Stimulated activated CD4-positive, alpha-beta T cell treated with anti-CD3 and anti-CD28 coated beads, Interleukin-2, amount 100 ng/mL, for 4 hours (primary cell): ENCODE data around the gene CYP2F1.
"Not testable (repeated sequence)": the region's sequence is repeated elsewhere in the genome, so short reads cannot be mapped to it uniquely, and the experiment has no call there.

Experiments
- DNase-seq: peaks from one replicate; pipeline ENCODE4 v3.0.0-alpha.2; 2020; ENCODE audit warnings: low read depth

The CYP2F1 gene

DNA sequence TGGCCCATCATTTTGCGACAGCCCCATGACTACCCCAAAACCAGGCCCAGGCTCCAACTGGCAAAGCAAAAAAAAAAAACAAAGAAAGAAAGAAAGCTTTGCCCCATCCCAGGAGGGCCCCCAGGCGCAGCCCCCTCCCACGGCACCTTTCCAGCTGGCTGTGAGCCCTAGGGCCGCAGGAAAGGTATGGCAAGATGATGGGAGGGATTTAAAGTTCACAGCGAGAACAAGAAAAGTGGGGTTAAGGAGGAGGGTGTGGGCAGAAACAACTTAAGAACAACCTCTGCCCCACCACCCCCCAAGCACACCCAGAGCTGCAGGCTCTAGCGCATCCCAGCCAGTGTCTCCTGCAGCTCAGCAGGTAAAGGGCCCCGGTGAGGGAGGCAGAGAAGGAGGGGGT is at the start of gene CYP2F1:
Gene CYP2F1, plus strand, starts transcription at position 301 of the 400 bp plus-strand sequence. CDS start 1,757 bp downstream, outside the sequence.
- no peak for DNase-seq

- DNase-seq = no peak
These were observed 49.2 kb upstream of the CYP2F1 start for GRCh38 chr19:41064974-41065569.

- DNase-seq = no peak
These were observed 37.9 kb upstream of the CYP2F1 start for GRCh38 chr19:41076286-41076685.

- DNase-seq = no peak
These were observed 30.7 kb upstream of the CYP2F1 start for GRCh38 chr19:41083516-41083915.

GRCh38 chr19:41085748-41086415 is 28.4 kb upstream of the CYP2F1 start:
- no peak for DNase-seq

GRCh38 chr19:41088151-41088550 is 26.1 kb upstream of the CYP2F1 start, which contains the start of gene CYP2A13:
CYP2A13 (plus strand) TSS chr19:41088451; CDS start chr19:41088472, 21 bp downstream.
- no peak for DNase-seq

GRCh38 chr19:41089959-41090358 is 24.3 kb upstream of the CYP2F1 start:
- no peak for DNase-seq

DNA sequence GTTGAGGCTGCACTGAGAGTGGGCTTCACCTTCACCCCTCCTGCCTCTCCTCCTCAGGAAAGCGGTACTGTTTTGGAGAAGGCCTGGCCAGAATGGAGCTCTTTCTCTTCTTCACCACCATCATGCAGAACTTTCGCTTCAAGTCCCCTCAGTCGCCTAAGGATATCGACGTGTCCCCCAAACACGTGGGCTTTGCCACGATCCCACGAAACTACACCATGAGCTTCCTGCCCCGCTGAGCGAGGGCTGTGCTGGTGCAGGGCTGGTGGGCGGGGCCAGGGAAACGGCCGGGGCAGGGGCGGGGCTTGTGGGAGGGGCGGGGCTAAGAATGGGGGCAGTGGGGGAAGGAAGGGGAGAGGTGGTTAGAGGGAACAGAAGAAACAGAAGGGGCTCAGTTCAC is 18.5 kb upstream of the CYP2F1 start:
- no peak for DNase-seq

DNA sequence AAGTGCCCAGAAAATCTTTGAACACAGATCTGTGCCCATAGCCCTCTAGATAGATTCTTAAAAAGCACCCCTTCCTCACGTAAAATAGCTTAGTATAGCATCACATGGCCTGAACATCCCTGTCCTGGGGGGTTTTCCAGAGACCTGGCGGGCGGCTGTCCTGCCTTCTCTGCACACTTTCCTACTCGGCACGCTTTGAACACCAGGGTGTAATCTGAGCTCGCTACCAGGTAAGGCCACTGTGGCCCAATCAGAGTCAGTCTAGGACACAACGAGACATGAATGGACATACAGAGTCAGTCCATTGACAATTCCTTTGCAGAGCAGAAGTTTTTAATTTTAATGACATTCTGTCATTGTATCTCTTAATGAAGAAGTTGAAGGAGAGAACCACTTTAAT is 17.9 kb upstream of the CYP2F1 start:
- no peak for DNase-seq

DNA sequence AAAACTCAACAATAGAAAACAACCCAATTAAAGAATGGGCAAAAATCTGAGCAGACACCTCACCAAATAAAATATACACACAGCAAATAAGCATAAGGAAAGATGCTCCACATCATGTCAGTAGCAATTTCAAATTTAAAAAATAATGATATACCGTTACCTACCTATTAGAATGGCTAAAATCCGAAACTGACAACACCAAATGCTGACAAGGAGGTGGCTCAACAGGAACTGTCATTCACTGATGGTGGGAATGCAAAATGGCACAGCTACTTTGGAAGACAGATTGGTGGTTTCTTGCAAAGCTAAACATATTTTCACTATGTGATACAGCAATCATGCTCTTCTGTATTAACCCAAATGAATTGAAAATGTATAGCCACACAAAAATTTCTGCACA is 16.9 kb upstream of the CYP2F1 start:
- DNase-seq = no peak

DNA sequence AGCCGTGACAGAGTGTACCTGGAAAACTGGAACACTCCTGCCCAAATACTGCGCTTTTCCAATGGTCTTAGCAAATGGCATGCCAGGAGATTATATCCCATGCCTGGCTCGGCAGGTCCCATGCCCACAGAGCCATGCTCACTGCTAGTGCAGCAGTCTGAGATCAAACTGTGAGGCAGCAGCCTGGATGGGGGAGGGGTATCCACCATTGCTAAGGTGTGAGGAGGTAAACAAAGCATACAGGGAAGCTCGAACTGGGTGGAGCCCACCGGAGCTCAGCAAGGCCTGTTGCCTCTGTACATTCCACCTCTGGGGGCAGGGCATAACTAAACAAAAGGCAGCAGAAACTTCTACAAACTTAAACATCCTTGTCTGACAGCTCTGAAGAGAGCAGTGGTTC is 15.5 kb upstream of the CYP2F1 start:
- DNase-seq = no peak

GRCh38 chr19:41102210-41102609 is 12.0 kb upstream of the CYP2F1 start:
- not testable (repeated sequence) for DNase-seq

GRCh38 chr19:41106177-41106576 is 8.1 kb upstream of the CYP2F1 start:
- no peak for DNase-seq

- DNase-seq = no peak
These were observed 2.9 kb upstream of the CYP2F1 start for GRCh38 chr19:41111296-41111695.

- no peak for DNase-seq
These were observed 2.4 kb upstream of the CYP2F1 start for GRCh38 chr19:41111750-41112295.

- no peak for DNase-seq
These were observed 1.4 kb upstream of the CYP2F1 start for GRCh38 chr19:41112728-41113290.

GRCh38 chr19:41116261-41116660 is 2.0 kb downstream of the CYP2F1 start:
- no peak for DNase-seq

- not testable (repeated sequence) for DNase-seq
These were observed 7.0 kb downstream of the CYP2F1 start for GRCh38 chr19:41120929-41121911.

- not testable (repeated sequence) for DNase-seq
These were observed 8.6 kb downstream of the CYP2F1 start for GRCh38 chr19:41122846-41123245.

GRCh38 chr19:41123716-41124294 is 9.6 kb downstream of the CYP2F1 start:
- no peak for DNase-seq

DNA sequence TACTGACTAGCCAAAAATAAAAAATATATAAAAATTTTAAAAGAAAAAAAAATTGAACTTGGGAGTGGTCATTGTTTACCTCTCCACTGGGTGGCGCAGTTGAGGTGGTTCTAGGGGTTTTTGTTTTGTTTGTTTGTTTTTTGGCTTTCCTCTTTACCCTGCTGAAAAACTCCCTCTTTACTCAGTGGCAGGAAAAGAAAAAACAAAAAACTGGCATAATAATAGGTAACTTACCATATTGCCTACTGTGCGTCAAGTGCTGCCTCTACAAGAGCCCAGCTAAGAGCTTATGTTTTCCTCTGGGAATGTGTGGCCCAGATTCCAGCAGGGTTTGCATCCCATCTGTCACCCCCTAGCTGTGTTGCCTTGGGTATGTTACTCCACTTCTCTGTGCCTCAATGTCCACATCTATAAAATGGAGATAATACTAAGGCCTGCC is 12.6 kb downstream of the CYP2F1 start:
- not testable (repeated sequence) for DNase-seq
